SK-N-SH treated with all-trans-retinoic acid at 6 μM for 48 hours (cell line): Measurements from ENCODE around the gene LMF1.

ENCODE experiments used
- ATAC-seq: fragments of 200-7000 bp; cut with Tn5 transposase; 3 replicates; pipeline ENCODE4 v1.9.1; 2020; ENCODE audit warnings: mild to moderate bottlenecking, moderate library complexity
- ARNTL ChIP-seq: fragments of 450-650 bp; formaldehyde crosslinking; IDR thresholded peaks from 2 replicates; pipeline ENCODE4 v1.5.0; 2020; ENCODE audit warnings: low read depth, mild to moderate bottlenecking, moderate library complexity, borderline replicate concordance
- BACH2 ChIP-seq: fragments of 250-450 bp; sonication (Bioruptor Pico); IDR thresholded peaks from 2 replicates; pipeline ENCODE4 v1.9.0; 2021; ENCODE audit warnings: mild to moderate bottlenecking, borderline replicate concordance
- CREB5 ChIP-seq: fragments of 250-450 bp; sonication (Bioruptor Pico); IDR thresholded peaks from 2 replicates; pipeline ENCODE4 v1.5.1; 2020; ENCODE audit warnings: low read depth, mild to moderate bottlenecking, moderate library complexity
- CSRNP3 ChIP-seq: fragments of 250-450 bp; sonication (Bioruptor Pico); IDR thresholded peaks from 2 replicates; pipeline ENCODE4 v1.5.1; 2021; ENCODE audit warnings: mild to moderate bottlenecking, moderate library complexity
- GLIS3 ChIP-seq: fragments of 250-450 bp; sonication (Bioruptor Pico); IDR thresholded peaks from 2 replicates; pipeline ENCODE4 v1.5.0; 2020; ENCODE audit warnings: mild to moderate bottlenecking, moderate library complexity
- ISL1 ChIP-seq: fragments of 250-450 bp; sonication (Bioruptor Pico); IDR thresholded peaks from 2 replicates; pipeline ENCODE4 v2.1.2; 2022; ENCODE audit warnings: mild to moderate bottlenecking, moderate library complexity
- OSR1 ChIP-seq: fragments of 250-450 bp; sonication (Bioruptor Pico); IDR thresholded peaks from 2 replicates; pipeline ENCODE4 v1.8.0; 2022; ENCODE audit warnings: moderate library complexity, mild to moderate bottlenecking, inconsistent platforms
- POU6F1 ChIP-seq: fragments of 250-450 bp; sonication (Bioruptor Pico); IDR thresholded peaks from 2 replicates; pipeline ENCODE4 v1.8.0; 2021; ENCODE audit warnings: low read depth, mild to moderate bottlenecking, moderate library complexity, borderline replicate concordance
- PPARA ChIP-seq: fragments of 250-450 bp; sonication (Bioruptor Pico); IDR thresholded peaks from 2 replicates; pipeline ENCODE4 v1.5.0; 2020; ENCODE audit warnings: mild to moderate bottlenecking, borderline replicate concordance
- RARB ChIP-seq: fragments of 250-450 bp; sonication (Bioruptor Pico); IDR thresholded peaks from 2 replicates; pipeline ENCODE4 v1.8.0; 2021; ENCODE audit warnings: mild to moderate bottlenecking, moderate library complexity
- SNAI2 ChIP-seq: fragments of 250-450 bp; sonication (Bioruptor Pico); IDR thresholded peaks from 2 replicates; pipeline ENCODE4 v1.5.0; 2020; ENCODE audit warnings: mild to moderate bottlenecking, moderate library complexity
- TCF4 ChIP-seq: fragments of 250-450 bp; sonication (Bioruptor Pico); IDR thresholded peaks from 2 replicates; pipeline ENCODE4 v1.8.0; 2021; ENCODE audit warnings: mild to moderate bottlenecking, moderate library complexity, borderline replicate concordance
- TOX ChIP-seq: fragments of 250-450 bp; sonication (Bioruptor Pico); IDR thresholded peaks from 2 replicates; pipeline ENCODE4 v1.8.0; 2021; ENCODE audit warnings: mild to moderate bottlenecking, moderate library complexity, borderline replicate concordance
- ZC3H10 ChIP-seq: fragments of 250-450 bp; sonication (Bioruptor Pico); IDR thresholded peaks from 2 replicates; pipeline ENCODE4 v1.5.1; 2021; ENCODE audit warnings: mild to moderate bottlenecking, moderate library complexity
- ZFP3 ChIP-seq: fragments of 250-450 bp; sonication (Bioruptor Pico); IDR thresholded peaks from 2 replicates; pipeline ENCODE4 v1.5.0; 2020; ENCODE audit warnings: mild to moderate bottlenecking, moderate library complexity
- ZFP30 ChIP-seq: fragments of 450-650 bp; formaldehyde crosslinking; IDR thresholded peaks from 2 replicates; pipeline ENCODE4 v1.5.0; 2022; ENCODE audit warnings: mild to moderate bottlenecking, moderate library complexity
- ZNF565 ChIP-seq: fragments of 450-650 bp; formaldehyde crosslinking; conservative IDR thresholded peaks from 2 replicates; pipeline ENCODE4 v1.5.0; 2020; ENCODE audit warnings: low read depth, mild to moderate bottlenecking, moderate library complexity
- ZNF70 ChIP-seq: fragments of 450-650 bp; formaldehyde crosslinking; IDR thresholded peaks from 2 replicates; pipeline ENCODE4 v1.5.0; 2020; ENCODE audit warnings: mild to moderate bottlenecking, moderate library complexity
- ZNF8 ChIP-seq: fragments of 450-650 bp; formaldehyde crosslinking; IDR thresholded peaks from 2 replicates; pipeline ENCODE4 v1.5.0; 2020; ENCODE audit warnings: mild to moderate bottlenecking, moderate library complexity
- TF ChIP-seq, protein P1 (sequence below): fragments of 250-450 bp; sonication (Bioruptor Pico); IDR thresholded peaks from 2 replicates; pipeline ENCODE4 v1.5.0; 2020; ENCODE audit warnings: mild to moderate bottlenecking, moderate library complexity
- TF ChIP-seq, protein P2 (sequence below): fragments of 250-450 bp; sonication (Bioruptor Pico); IDR thresholded peaks from 2 replicates; pipeline ENCODE4 v1.8.0; 2020; ENCODE audit warnings: mild to moderate bottlenecking, moderate library complexity, borderline replicate concordance

The LMF1 gene

DNA sequence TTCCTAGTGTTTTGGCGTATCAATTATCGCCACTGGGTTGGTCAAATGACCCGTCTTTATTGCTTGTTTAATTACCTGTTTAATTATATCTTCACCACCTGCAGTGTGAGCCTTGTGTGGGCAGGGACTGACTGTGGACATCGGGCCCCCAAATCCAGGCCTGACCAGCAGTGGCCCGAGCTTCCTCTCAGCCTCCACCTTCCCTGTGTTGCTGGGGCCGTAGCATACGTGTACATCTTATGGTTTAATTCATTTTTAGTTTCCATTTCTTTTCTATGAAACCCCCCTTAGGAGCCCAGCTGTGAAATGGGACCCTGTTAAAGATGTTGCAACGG lies 1.2 kb upstream of the LMF1 start:
- TF ChIP-seq CSRNP3 (CRISPR knock-in tag) = no peak
- no peak for TF ChIP-seq ZFP3 (CRISPR knock-in tag)
- no peak for TF ChIP-seq ZFP30
- TF ChIP-seq ZNF565 = no peak
- no peak for TF ChIP-seq OSR1 (CRISPR knock-in tag)
- TF ChIP-seq CREB5 = no peak
- no peak for TF ChIP-seq ARNTL
- no peak for ATAC-seq

- ATAC-seq = no peak
- TF ChIP-seq SNAI2 (CRISPR knock-in tag) (no peak), CSRNP3 (CRISPR knock-in tag) (no peak), OSR1 (CRISPR knock-in tag) (no peak), GLIS3 (CRISPR knock-in tag) (no peak), CREB5 (no peak), ZFP30 (no peak), RARB (no peak), ZC3H10 (CRISPR knock-in tag) (no peak), ARNTL (no peak), ZNF70 (no peak), ISL1 (CRISPR knock-in tag) (no peak), TCF4 (CRISPR knock-in tag) (no peak), POU6F1 (CRISPR knock-in tag) (no peak), TOX (CRISPR knock-in tag) (no peak), PPARA (CRISPR knock-in tag) (no peak), ZNF565 (no peak), ZNF8 (CRISPR knock-in tag) (no peak), BACH2 (CRISPR knock-in tag) (no peak)
- TF ChIP-seq, protein P1, sequence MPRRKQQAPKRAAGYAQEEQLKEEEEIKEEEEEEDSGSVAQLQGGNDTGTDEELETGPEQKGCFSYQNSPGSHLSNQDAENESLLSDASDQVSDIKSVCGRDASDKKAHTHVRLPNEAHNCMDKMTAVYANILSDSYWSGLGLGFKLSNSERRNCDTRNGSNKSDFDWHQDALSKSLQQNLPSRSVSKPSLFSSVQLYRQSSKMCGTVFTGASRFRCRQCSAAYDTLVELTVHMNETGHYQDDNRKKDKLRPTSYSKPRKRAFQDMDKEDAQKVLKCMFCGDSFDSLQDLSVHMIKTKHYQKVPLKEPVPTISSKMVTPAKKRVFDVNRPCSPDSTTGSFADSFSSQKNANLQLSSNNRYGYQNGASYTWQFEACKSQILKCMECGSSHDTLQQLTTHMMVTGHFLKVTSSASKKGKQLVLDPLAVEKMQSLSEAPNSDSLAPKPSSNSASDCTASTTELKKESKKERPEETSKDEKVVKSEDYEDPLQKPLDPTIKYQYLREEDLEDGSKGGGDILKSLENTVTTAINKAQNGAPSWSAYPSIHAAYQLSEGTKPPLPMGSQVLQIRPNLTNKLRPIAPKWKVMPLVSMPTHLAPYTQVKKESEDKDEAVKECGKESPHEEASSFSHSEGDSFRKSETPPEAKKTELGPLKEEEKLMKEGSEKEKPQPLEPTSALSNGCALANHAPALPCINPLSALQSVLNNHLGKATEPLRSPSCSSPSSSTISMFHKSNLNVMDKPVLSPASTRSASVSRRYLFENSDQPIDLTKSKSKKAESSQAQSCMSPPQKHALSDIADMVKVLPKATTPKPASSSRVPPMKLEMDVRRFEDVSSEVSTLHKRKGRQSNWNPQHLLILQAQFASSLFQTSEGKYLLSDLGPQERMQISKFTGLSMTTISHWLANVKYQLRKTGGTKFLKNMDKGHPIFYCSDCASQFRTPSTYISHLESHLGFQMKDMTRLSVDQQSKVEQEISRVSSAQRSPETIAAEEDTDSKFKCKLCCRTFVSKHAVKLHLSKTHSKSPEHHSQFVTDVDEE = no peak
- TF ChIP-seq, protein P2, sequence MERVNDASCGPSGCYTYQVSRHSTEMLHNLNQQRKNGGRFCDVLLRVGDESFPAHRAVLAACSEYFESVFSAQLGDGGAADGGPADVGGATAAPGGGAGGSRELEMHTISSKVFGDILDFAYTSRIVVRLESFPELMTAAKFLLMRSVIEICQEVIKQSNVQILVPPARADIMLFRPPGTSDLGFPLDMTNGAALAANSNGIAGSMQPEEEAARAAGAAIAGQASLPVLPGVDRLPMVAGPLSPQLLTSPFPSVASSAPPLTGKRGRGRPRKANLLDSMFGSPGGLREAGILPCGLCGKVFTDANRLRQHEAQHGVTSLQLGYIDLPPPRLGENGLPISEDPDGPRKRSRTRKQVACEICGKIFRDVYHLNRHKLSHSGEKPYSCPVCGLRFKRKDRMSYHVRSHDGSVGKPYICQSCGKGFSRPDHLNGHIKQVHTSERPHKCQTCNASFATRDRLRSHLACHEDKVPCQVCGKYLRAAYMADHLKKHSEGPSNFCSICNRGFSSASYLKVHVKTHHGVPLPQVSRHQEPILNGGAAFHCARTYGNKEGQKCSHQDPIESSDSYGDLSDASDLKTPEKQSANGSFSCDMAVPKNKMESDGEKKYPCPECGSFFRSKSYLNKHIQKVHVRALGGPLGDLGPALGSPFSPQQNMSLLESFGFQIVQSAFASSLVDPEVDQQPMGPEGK (CRISPR knock-in tag) = no peak
Measured at GRCh38 chr16:971582-971905, 760 bp upstream of the LMF1 start.
